ENCODE data around the gene TMEM179.

- no peak for TF ChIP-seq POLR2AphosphoS5 (IDR thresholded peaks at IDR 0.05; ENCODE audit: borderline replicate concordance, low read depth, low read length)
- TF ChIP-seq EZH2 (IDR thresholded peaks at IDR 0.05), result no peak
Observed at GRCh38 chr14:104592785-104593184, 11.8 kb downstream of the TMEM179 start.
